Measurements from ENCODE around the gene PCNX1. TPM values are rescaled to one million over a fixed set of nuclear protein-coding genes. Genes with fewer than 3 reads are reported as not detected.
A peak's percentile ranks its signal among the peaks of the same experiment; 100 is the strongest.

The PCNX1 gene
- total RNA-seq, 6 donors from 2014 or later: 38.4 to 98.5 (median 65.4) TPM

DNA sequence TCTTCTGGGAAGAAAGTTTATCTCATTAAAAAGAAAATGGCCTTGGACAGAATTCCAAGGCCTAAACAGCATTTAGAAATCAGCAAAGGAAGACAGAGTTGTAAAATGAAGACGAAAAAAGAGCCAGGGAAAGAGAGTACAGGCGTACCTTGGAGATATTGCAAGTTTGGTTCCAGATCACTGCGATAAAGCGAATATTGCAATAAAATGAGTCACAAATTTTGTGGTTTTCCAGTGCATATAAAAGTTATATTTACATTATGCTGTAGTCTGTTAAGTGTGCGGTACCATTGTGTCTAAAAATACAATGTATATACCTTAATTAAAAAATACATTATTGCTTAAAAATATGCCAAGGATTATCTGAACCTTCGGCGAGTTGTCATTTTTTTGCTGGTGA lies 9.0 kb downstream of the PCNX1 start:
- no peak for ATAC-seq (ENCODE audit: low FRiP score in 2 of 2)
- H3K4me1 ChIP-seq: peaks cover 21 to 48% (median 27%) of the 10 kb centered on the region in 4 donors

DNA sequence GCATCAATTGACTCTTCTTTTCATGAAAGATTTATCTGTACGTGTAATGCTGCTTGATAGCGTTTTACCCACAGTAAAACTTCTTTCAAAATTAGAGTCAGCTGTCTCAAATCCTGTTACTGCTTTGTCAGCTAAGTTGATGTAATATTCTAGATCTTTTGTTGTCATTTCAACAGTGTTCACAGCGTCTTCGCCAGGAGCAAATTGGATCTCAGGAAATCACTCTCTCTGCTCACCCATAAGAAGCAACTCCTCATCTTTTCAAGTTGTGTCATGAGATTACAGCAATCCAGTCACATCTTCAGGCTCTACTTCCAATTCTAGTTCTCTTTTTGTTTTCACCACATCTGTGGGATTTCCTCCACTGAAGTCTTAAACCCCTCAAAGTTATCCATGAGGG lies 9.5 kb downstream of the PCNX1 start:
- H3K27me3 ChIP-seq: no peaks in the 10 kb centered on the region
- ATAC-seq (ENCODE audit: low FRiP score in 2 of 2): no peak
- TF ChIP-seq POLR2A (IDR thresholded peaks at IDR 0.05): no peak
- TF ChIP-seq EP300 (IDR thresholded peaks at IDR 0.05): no peak
- TF ChIP-seq, protein P1, sequence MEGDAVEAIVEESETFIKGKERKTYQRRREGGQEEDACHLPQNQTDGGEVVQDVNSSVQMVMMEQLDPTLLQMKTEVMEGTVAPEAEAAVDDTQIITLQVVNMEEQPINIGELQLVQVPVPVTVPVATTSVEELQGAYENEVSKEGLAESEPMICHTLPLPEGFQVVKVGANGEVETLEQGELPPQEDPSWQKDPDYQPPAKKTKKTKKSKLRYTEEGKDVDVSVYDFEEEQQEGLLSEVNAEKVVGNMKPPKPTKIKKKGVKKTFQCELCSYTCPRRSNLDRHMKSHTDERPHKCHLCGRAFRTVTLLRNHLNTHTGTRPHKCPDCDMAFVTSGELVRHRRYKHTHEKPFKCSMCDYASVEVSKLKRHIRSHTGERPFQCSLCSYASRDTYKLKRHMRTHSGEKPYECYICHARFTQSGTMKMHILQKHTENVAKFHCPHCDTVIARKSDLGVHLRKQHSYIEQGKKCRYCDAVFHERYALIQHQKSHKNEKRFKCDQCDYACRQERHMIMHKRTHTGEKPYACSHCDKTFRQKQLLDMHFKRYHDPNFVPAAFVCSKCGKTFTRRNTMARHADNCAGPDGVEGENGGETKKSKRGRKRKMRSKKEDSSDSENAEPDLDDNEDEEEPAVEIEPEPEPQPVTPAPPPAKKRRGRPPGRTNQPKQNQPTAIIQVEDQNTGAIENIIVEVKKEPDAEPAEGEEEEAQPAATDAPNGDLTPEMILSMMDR (IDR thresholded peaks at IDR 0.05): no peak
- no peak overlapping the region for H3K4me3 ChIP-seq
- no peak overlapping the region for H3K27ac ChIP-seq
- WGBS, 2 donors: 63 to 77% methylated on average over 4 of the region's 4 CpGs
- no peaks in the 10 kb centered on the region for H3K36me3 ChIP-seq
- H3K9me3 ChIP-seq: no peaks in the 10 kb centered on the region
- no peak for DNase-seq
- peaks cover 21 to 45% (median 24%) of the 10 kb centered on the region in 4 donors for H3K4me1 ChIP-seq

More for the DNA sequence above, 9.0 kb downstream of the PCNX1 start:
- H3K9me3 ChIP-seq: no peaks in the 10 kb centered on the region
- H3K36me3 ChIP-seq: no peaks in the 10 kb centered on the region
- no peak overlapping the region for H3K27ac ChIP-seq
- WGBS, 2 donors: 91 to 93% methylated on average over 7 of the region's 7 CpGs
- H3K27me3 ChIP-seq: no peaks in the 10 kb centered on the region
- H3K4me3 ChIP-seq: no peak overlapping the region
- TF ChIP-seq EP300 (IDR thresholded peaks at IDR 0.05) (no peak), POLR2AphosphoS5 (IDR thresholded peaks at IDR 0.05) (no peak), POLR2A (IDR thresholded peaks at IDR 0.05) (no peak)
- TF ChIP-seq, protein P1 (IDR thresholded peaks at IDR 0.05): no peak
- DNase-seq: no peak

GRCh38 chr14:70917633-70918032 lies 10.4 kb downstream of the PCNX1 start:
- TF ChIP-seq EP300 (IDR thresholded peaks at IDR 0.05) (no peak), POLR2A (IDR thresholded peaks at IDR 0.05) (no peak), POLR2AphosphoS5 (IDR thresholded peaks at IDR 0.05) (no peak)
- TF ChIP-seq, protein P1 (IDR thresholded peaks at IDR 0.05): no peak
- no peak for ATAC-seq (ENCODE audit: low FRiP score in 2 of 2)
- Histone ChIP-seq H3K4me3 (no peak overlapping the region), H3K27ac (peak overlapping the region in 1 of 4 donors; percentile 12), H3K4me1 (peaks cover 17 to 45% (median 26%) of the 10 kb centered on the region in 4 donors), H3K36me3 (no peaks in the 10 kb centered on the region), H3K9me3 (no peaks in the 10 kb centered on the region), H3K27me3 (no peaks in the 10 kb centered on the region)
- DNase-seq: no peak
- 62 to 70% methylated on average over 1 of the region's 1 CpG for WGBS, 2 donors

- WGBS, 2 donors: 5 to 8% methylated on average over 3 of the region's 3 CpGs
- TF ChIP-seq EP300 (IDR thresholded peaks at IDR 0.05): no peak
- no peak for TF ChIP-seq POLR2AphosphoS5 (IDR thresholded peaks at IDR 0.05)
- TF ChIP-seq, protein P1 (IDR thresholded peaks at IDR 0.05): no peak
- no peak for TF ChIP-seq POLR2A (IDR thresholded peaks at IDR 0.05)
- DNase-seq (no peak), ATAC-seq (ENCODE audit: low FRiP score in 2 of 2) (peak in 1 of 2 donors; percentile 17)
- H3K4me3 ChIP-seq: no peak overlapping the region
- H3K27me3 ChIP-seq: no peaks in the 10 kb centered on the region
- no peaks in the 10 kb centered on the region for H3K9me3 ChIP-seq
- peaks cover 17 to 51% (median 26%) of the 10 kb centered on the region in 4 donors for H3K4me1 ChIP-seq
- H3K36me3 ChIP-seq: no peaks in the 10 kb centered on the region
- H3K27ac ChIP-seq: no peak overlapping the region
Observed at GRCh38 chr14:70919774-70920173, 12.5 kb downstream of the PCNX1 start.

- Histone ChIP-seq H3K27ac (no peak overlapping the region), H3K36me3 (no peaks in the 10 kb centered on the region), H3K4me3 (no peak overlapping the region), H3K27me3 (no peaks in the 10 kb centered on the region), H3K9me3 (no peaks in the 10 kb centered on the region), H3K4me1 (peaks cover 17 to 52% (median 26%) of the 10 kb centered on the region in 4 donors)
- WGBS, 2 donors: 92 to 95% methylated on average over 1 of the region's 1 CpG
- DNase-seq: no peak
- ATAC-seq (ENCODE audit: low FRiP score in 2 of 2): no peak
- TF ChIP-seq, protein P1 (IDR thresholded peaks at IDR 0.05): no peak
- TF ChIP-seq POLR2AphosphoS5 (IDR thresholded peaks at IDR 0.05) (no peak), EP300 (IDR thresholded peaks at IDR 0.05) (no peak), POLR2A (IDR thresholded peaks at IDR 0.05) (no peak)
Observed at GRCh38 chr14:70920608-70921007, 13.3 kb downstream of the PCNX1 start.
